PC-3 (cell line): Measurements from ENCODE around the gene CACNA1C. TPM values are rescaled to one million over a fixed set of nuclear protein-coding genes. Genes with fewer than 3 reads are reported as not detected.

ENCODE experiments used
- ATAC-seq: fragments of 200-7000 bp; cut with Tn5 transposase; 2 replicates; pipeline ENCODE4 v1.9.1; 2020; ENCODE audit warnings: mild to moderate bottlenecking, moderate library complexity
- BruUV-seq: library from RNA; stranded (reverse); fragments of 400-500 nt; replicated peaks from 2 replicates; lab custom pipeline; 2021; lab: Mats Ljungman, UMichigan
- CTCF ChIA-PET: fragments of 300-600 bp; sonication (Branson Sonifier 250); formaldehyde crosslinking; loops from one replicate; lab custom pipeline; 2022; ENCODE audit warnings: antibody characterized with exemption; lab: Charles Lee
- POLR2A ChIA-PET: fragments of 300-600 bp; sonication (Branson Sonifier 250); formaldehyde crosslinking; loops from one replicate; lab custom pipeline; 2022; ENCODE audit warnings: antibody characterized with exemption; ENCODE audit not compliant: unreplicated experiment; lab: Charles Lee
- DNase-seq: peaks from one replicate; pipeline ENCODE4 v3.0.0-alpha.2; 2015
- H2AFZ ChIP-seq: fragments of 300-600 bp; sonication (generic); 2 replicates; pipeline ENCODE4 v1.6.0; 2016; ENCODE audit warnings: antibody characterized with exemption, low read length
- H3F3A ChIP-seq: fragments of 300-600 bp; sonication (generic); one replicate; pipeline ENCODE4 v1.6.0; 2017; ENCODE audit warnings: antibody characterized with exemption, low read length, control low read depth, mild to moderate bottlenecking; ENCODE audit not compliant: unreplicated experiment
- H3K27ac ChIP-seq: fragments of 300-600 bp; sonication (generic); 2 replicates; pipeline ENCODE4 v1.5.1; 2016; ENCODE audit warnings: mild to moderate bottlenecking, low read length
- H3K27me3 ChIP-seq: fragments of 300-600 bp; sonication (generic); 2 replicates; pipeline ENCODE4 v1.6.1; 2016; ENCODE audit warnings: low read length, mixed read lengths
- H3K36me3 ChIP-seq: fragments of 300-600 bp; sonication (generic); 2 replicates; pipeline ENCODE4 v1.6.1; 2016; ENCODE audit warnings: low read depth, mixed run types, low read length, mixed read lengths
- H3K4me1 ChIP-seq: fragments of 300-600 bp; sonication (generic); 2 replicates; pipeline ENCODE4 v1.5.1; 2016; ENCODE audit warnings: low read length; ENCODE audit not compliant: insufficient read depth
- H3K4me2 ChIP-seq: fragments of 300-600 bp; sonication (generic); 2 replicates; pipeline ENCODE4 v1.6.0; 2016; ENCODE audit warnings: low read length
- H3K4me3 ChIP-seq: fragments of 300-600 bp; sonication (generic); 2 replicates; pipeline ENCODE4 v1.5.1; 2016; ENCODE audit warnings: mild to moderate bottlenecking, low read length, mixed read lengths
- H3K79me2 ChIP-seq: fragments of 300-600 bp; sonication (generic); 2 replicates; pipeline ENCODE4 v1.6.1; 2017; ENCODE audit warnings: low read length, mixed read lengths
- H3K9ac ChIP-seq: fragments of 300-600 bp; sonication (generic); 2 replicates; pipeline ENCODE4 v1.6.0; 2016; ENCODE audit warnings: mild to moderate bottlenecking, low read length
- H3K9me2 ChIP-seq: fragments of 300-600 bp; sonication (generic); replicated peaks from 2 replicates; pipeline ENCODE4 v1.6.1; 2016; ENCODE audit warnings: mixed run types, low read length, mixed read lengths
- H3K9me3 ChIP-seq: fragments of 300-600 bp; sonication (generic); 2 replicates; pipeline ENCODE4 v1.6.1; 2016; ENCODE audit warnings: low read length, mixed read lengths
- H4K20me1 ChIP-seq: fragments of 300-600 bp; sonication (generic); 2 replicates; pipeline ENCODE4 v1.6.1; 2016; ENCODE audit warnings: low read length, mixed read lengths
- CTCF ChIP-seq: fragments of 300-600 bp; sonication (generic); conservative IDR thresholded peaks from 2 replicates; pipeline ENCODE4 v1.5.1; 2017; ENCODE audit warnings: antibody characterized with exemption, low read depth, mild to moderate bottlenecking, low read length
- EZH2 ChIP-seq: fragments of 300-600 bp; sonication (generic); IDR thresholded peaks from one replicate; pipeline ENCODE4 v1.6.1; 2017; ENCODE audit warnings: antibody characterized with exemption, mild to moderate bottlenecking, low read length; ENCODE audit not compliant: unreplicated experiment
- EZH2phosphoT487 ChIP-seq: fragments of 300-600 bp; sonication (generic); IDR thresholded peaks from 2 replicates; pipeline ENCODE4 v1.6.1; 2018; ENCODE audit warnings: mild to moderate bottlenecking, antibody characterized with exemption, low read length, borderline replicate concordance
- intact Hi-C: fragments of 100-400 bp; cut with micrococcal nuclease; formaldehyde crosslinking; loops from 2 replicates; pipeline ENCODE4 v1.9.0; 2023
- total RNA-seq: library from RNA; depleted of rRNA; stranded (reverse); fragments of >200 nt; gene quantifications from 2 replicates; pipeline ENCODE4 v1.2.3, GENCODE V29; 2014

The CACNA1C gene
- total RNA-seq, 1 experiment from 2014 or later: not detected

DNA sequence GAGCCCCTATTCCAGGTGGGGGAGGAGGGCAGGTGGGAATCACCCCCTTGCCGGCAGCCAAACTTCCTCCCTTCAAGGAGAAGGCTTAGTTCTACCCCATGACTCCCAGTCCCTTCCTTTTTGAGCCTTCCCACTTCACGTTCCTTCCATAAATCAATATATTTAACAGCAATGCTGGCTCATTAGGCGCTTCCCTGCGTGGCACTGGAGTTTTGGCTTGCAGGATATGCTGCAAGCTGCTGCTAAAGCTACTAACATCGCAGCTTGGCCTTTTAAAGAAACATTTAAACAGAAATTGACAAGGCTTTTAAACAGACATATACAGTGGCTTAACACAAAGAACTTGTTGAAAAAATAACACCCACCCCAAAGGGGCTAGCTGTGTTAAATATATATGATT lies 434.0 kb downstream of the CACNA1C start:
- ATAC-seq (no peak), DNase-seq (no peak)
- Histone ChIP-seq H4K20me1 (no peaks in the 10 kb centered on the region), H3K4me1 (no peaks in the 10 kb centered on the region), H2AFZ (no peak overlapping the region), H3K9me2 (no peaks in the 10 kb centered on the region), H3K79me2 (no peaks in the 10 kb centered on the region), H3K4me2 (no peak overlapping the region), H3K9me3 (no peaks in the 10 kb centered on the region), H3K9ac (no peak overlapping the region), H3F3A (no peaks in the 10 kb centered on the region), H3K27me3 (peaks cover 63% of the 10 kb centered on the region), H3K36me3 (no peaks in the 10 kb centered on the region), H3K27ac (no peak overlapping the region), H3K4me3 (no peak overlapping the region)
- no TSS peak for BruUV-seq
- ChIA-PET POLR2A (no interaction called here), CTCF (no interaction called here)
- TF ChIP-seq CTCF (no peak), EZH2 (no peak)
- intact Hi-C loops: no loop called here

GRCh38 chr12:2487278-2487677 lies 434.5 kb downstream of the CACNA1C start:
- Histone ChIP-seq H3K27ac (no peak overlapping the region), H3K4me1 (no peaks in the 10 kb centered on the region), H3K4me3 (no peak overlapping the region), H3K79me2 (no peaks in the 10 kb centered on the region), H3K4me2 (no peak overlapping the region), H3K9ac (no peak overlapping the region), H2AFZ (no peak overlapping the region), H4K20me1 (no peaks in the 10 kb centered on the region), H3K9me3 (no peaks in the 10 kb centered on the region), H3K36me3 (no peaks in the 10 kb centered on the region), H3K9me2 (no peaks in the 10 kb centered on the region), H3K27me3 (peaks cover 66% of the 10 kb centered on the region), H3F3A (no peaks in the 10 kb centered on the region)
- no TSS peak for BruUV-seq
- ATAC-seq (no peak), DNase-seq (no peak)
- POLR2A ChIA-PET: no interaction called here
- TF ChIP-seq CTCF: no peak
- no peak for TF ChIP-seq EZH2
- no peak for TF ChIP-seq EZH2phosphoT487
- intact Hi-C loops: no loop called here
- CTCF ChIA-PET: no interaction called here

DNA sequence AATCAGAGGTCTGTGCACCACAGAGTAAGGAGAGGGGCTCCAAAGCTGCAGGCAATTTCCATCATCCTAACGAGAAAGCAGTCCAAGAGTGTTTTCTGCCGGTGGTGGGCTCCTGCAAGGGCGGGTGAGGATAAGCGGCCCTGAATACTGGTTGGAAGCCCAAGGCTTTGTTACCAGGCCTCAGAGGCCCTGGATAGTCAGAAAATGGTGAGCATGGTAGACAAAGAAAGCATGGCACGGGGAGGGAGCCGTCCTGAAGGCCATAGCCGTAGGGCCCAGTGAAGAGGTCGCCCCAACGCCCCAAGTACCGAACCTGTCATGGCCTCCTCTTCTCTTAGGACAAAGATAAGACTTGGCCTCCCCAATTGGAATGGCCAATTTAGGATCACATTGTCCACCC lies 435.3 kb downstream of the CACNA1C start:
- no peaks in the 10 kb centered on the region for H3K4me1 ChIP-seq
- TF ChIP-seq EZH2 (no peak), CTCF (no peak), EZH2phosphoT487 (no peak)
- no peaks in the 10 kb centered on the region for H3K9me3 ChIP-seq
- peaks cover 71% of the 10 kb centered on the region for H3K27me3 ChIP-seq
- H3K36me3 ChIP-seq: no peaks in the 10 kb centered on the region
- ATAC-seq (no peak), DNase-seq (no peak)
- no peaks in the 10 kb centered on the region for H3K79me2 ChIP-seq
- H4K20me1 ChIP-seq: no peaks in the 10 kb centered on the region
- H2AFZ ChIP-seq: no peak overlapping the region
- H3K4me2 ChIP-seq: no peak overlapping the region
- no peak overlapping the region for H3K27ac ChIP-seq
- POLR2A ChIA-PET: no interaction called here
- intact Hi-C loops: no loop called here
- CTCF ChIA-PET: no interaction called here
- no TSS peak for BruUV-seq
- H3F3A ChIP-seq: no peaks in the 10 kb centered on the region
- no peak overlapping the region for H3K4me3 ChIP-seq
- H3K9ac ChIP-seq: no peak overlapping the region
- H3K9me2 ChIP-seq: no peaks in the 10 kb centered on the region
